IPS-NIHi7 (cell line): Measurements from ENCODE around the gene NFATC3.

Experiments
- DNase-seq: peaks from one replicate; pipeline ENCODE4 v3.0.0; 2012; ENCODE audit warnings: mixed read lengths; ENCODE audit errors: extremely low spot score

The NFATC3 gene

GRCh38 chr16:68246666-68247065 lies 161.5 kb downstream of the NFATC3 start:
- DNase-seq: no peak

- DNase-seq: no peak
Measured at GRCh38 chr16:68247400-68247799, 162.2 kb downstream of the NFATC3 start.

GRCh38 chr16:68247932-68248331 lies 162.8 kb downstream of the NFATC3 start:
- DNase-seq: no peak

GRCh38 chr16:68249371-68249770 lies 164.2 kb downstream of the NFATC3 start:
- DNase-seq: no peak

- no peak for DNase-seq
Measured at GRCh38 chr16:68250951-68251350, 165.8 kb downstream of the NFATC3 start.

GRCh38 chr16:68251832-68252231 lies 166.7 kb downstream of the NFATC3 start:
- DNase-seq: no peak

GRCh38 chr16:68252383-68252782 lies 167.2 kb downstream of the NFATC3 start:
- no peak for DNase-seq

- no peak for DNase-seq
Measured at GRCh38 chr16:68253721-68254120, 168.6 kb downstream of the NFATC3 start.

GRCh38 chr16:68255712-68256111 lies 170.5 kb downstream of the NFATC3 start:
- no peak for DNase-seq

GRCh38 chr16:68257251-68257905 lies 172.2 kb downstream of the NFATC3 start:
- no peak for DNase-seq

- DNase-seq: no peak
Measured at GRCh38 chr16:68257906-68258800, 173.0 kb downstream of the NFATC3 start.

- DNase-seq: no peak
Measured at GRCh38 chr16:68259007-68259825, 174.0 kb downstream of the NFATC3 start.

- DNase-seq: no peak
Measured at GRCh38 chr16:68263559-68264127, 178.5 kb downstream of the NFATC3 start.

GRCh38 chr16:68264128-68265077 lies 179.2 kb downstream of the NFATC3 start, which contains the start of gene SLC7A6:
Gene SLC7A6 (plus strand): TSS chr16:68264526. CDS start chr16:68274727, 10,201 bp downstream.
- peak; percentile 86 for DNase-seq

- DNase-seq: peak; percentile 53
Measured at GRCh38 chr16:68265078-68265920, 180.1 kb downstream of the NFATC3 start.

GRCh38 chr16:68267612-68268405 lies 182.6 kb downstream of the NFATC3 start:
- DNase-seq: no peak

GRCh38 chr16:68269793-68270192 lies 184.6 kb downstream of the NFATC3 start:
- no peak for DNase-seq

- DNase-seq: no peak
Measured at GRCh38 chr16:68270353-68270752, 185.2 kb downstream of the NFATC3 start.
